Esophagus (tissue), 2 donors: ENCODE results near the gene KRTAP10-11. TPM values are rescaled to one million over a fixed set of nuclear protein-coding genes. Genes with fewer than 3 reads are reported as not detected.
"Not testable (repeated sequence)": the region's sequence is repeated elsewhere in the genome, so short reads cannot be mapped to it uniquely, and the experiment has no call there.

ENCODE experiments used
- H3K27ac ChIP-seq, 2 donors: one replicate each; pipeline ENCODE4 v1.5.1; 2013; ENCODE audit warnings: low read depth in 2 of 2, mild to moderate bottlenecking in 2 of 2, inconsistent platforms in 1 of 2, low read length in 1 of 2, moderate library complexity in 1 of 2
- H3K27me3 ChIP-seq, 2 donors: one replicate each; pipeline ENCODE4 v1.6.1; 2013; ENCODE audit warnings: low read length in 2 of 2, control low read depth in 1 of 2, mild to moderate bottlenecking in 1 of 2; ENCODE audit not compliant: insufficient read depth in 2 of 2, control insufficient read depth in 1 of 2
- H3K36me3 ChIP-seq, 2 donors: one replicate each; pipeline ENCODE4 v1.6.1; 2013; ENCODE audit warnings: low read length in 1 of 2; ENCODE audit not compliant: control insufficient read depth in 2 of 2, insufficient read depth in 2 of 2
- H3K4me1 ChIP-seq, 2 donors: one replicate each; pipeline ENCODE4 v1.6.1; 2013; ENCODE audit warnings: low read length in 1 of 2; ENCODE audit not compliant: control insufficient read depth in 2 of 2, insufficient read depth in 2 of 2
- H3K4me3 ChIP-seq, 2 donors: one replicate each; pipeline ENCODE4 v1.5.1; 2013; ENCODE audit warnings: low read length in 2 of 2, mild to moderate bottlenecking in 2 of 2, low read depth in 1 of 2, moderate library complexity in 1 of 2
- H3K9me3 ChIP-seq, 2 donors: one replicate each; pipeline ENCODE4 v1.6.1; 2013; ENCODE audit warnings: mild to moderate bottlenecking in 2 of 2, low read depth in 1 of 2, low read length in 1 of 2, moderate library complexity in 1 of 2; ENCODE audit not compliant: control insufficient read depth in 2 of 2, insufficient read depth in 1 of 2
- WGBS, 2 donors: extraction: QIAGEN DNeasy Blood & Tissue Kit; methylation state at CpG; one replicate each; pipeline ENCODE4 v1.1.7; 2013; 5-methylcytosine and 5-hydroxymethylcytosine counted together
- polyA plus RNA-seq, 2 donors: library from polyadenylated mRNA; stranded (reverse); fragments of 200-250 nt; gene quantifications; one replicate each; pipeline ENCODE4 v1.2.3, GENCODE V29; 2013
- donor health status: healthy with polysubstance abuse.
- donor health status: Bipolar disorder and iron deficiency.

Gene KRTAP10-11
- polyA plus RNA-seq, 2 donors = not detected

DNA sequence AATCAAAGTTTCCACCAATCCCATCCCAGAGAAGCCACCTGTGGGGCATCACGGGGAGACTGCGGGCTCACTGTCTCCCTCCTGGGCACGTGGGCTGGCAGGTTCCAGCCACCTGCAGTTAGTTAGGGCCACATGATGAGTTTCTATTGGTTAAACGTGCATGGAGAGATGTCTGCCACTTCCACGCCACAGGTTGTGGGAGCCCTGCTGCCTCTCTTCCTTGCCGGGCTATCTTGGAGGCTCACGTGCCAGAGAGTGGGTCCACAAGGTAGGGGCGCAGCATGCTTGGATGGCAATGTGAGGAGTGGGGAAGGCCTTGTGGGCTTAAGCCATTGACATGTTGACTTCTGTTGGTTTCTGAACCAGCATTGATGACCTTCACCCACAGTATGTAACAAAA lies 42.3 kb upstream of the KRTAP10-11 start:
- Histone ChIP-seq H3K4me1 (peaks cover 0 to 2% of the 10 kb centered on the region in 2 donors), H3K9me3 (no peaks in the 10 kb centered on the region), H3K4me3 (no peak overlapping the region), H3K27me3 (no peaks in the 10 kb centered on the region), H3K36me3 (no peaks in the 10 kb centered on the region), H3K27ac (no peak overlapping the region)
- 87 to 88% methylated on average over 8 of the region's 8 CpGs for WGBS, 2 donors

DNA sequence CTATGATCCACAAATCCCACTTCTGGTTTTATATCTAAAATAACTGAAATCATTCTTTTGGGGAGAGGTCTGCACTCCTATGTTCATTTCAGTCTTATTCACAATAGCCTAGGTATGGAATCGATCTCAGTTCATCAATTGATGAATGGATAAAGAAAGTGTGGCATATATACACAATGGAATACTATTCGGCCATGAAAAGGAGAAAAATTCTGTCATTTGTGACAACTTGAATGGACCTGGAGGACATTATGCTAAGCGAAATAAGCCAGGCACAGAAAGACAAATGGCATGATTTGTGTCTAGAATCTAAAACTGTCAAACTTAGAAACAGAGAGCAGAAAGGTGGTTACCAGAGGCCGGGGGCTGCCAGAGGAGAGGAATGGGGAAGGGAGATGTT lies 39.7 kb upstream of the KRTAP10-11 start:
- WGBS, 2 donors = 74 to 80% methylated on average over 4 of the region's 4 CpGs
- H3K27ac ChIP-seq = no peak overlapping the region
- no peaks in the 10 kb centered on the region for H3K27me3 ChIP-seq
- no peaks in the 10 kb centered on the region for H3K36me3 ChIP-seq
- H3K9me3 ChIP-seq = peaks cover 2 to 3% of the 10 kb centered on the region in 2 donors
- H3K4me1 ChIP-seq = no peaks in the 10 kb centered on the region
- no peak overlapping the region for H3K4me3 ChIP-seq

DNA sequence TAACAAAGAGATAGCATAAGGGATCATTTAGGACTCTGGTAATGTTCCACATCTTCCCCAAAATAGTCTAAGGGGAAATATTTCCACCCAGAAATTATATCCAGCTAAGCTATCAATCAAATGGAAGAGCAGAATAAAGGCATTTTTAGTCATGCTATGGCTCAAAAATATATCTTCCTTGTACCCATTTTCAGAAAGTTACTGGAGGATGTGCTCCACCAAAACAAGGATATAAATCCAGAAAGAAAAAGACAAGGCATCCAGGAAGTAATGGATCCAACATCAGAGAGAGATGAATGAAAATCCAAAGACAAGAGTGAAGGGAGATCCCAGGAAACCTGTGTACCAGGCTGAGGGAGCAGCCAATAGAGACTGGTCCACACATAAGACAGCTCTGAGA lies 37.0 kb upstream of the KRTAP10-11 start:
- Histone ChIP-seq H3K9me3 (peaks cover 2 to 9% of the 10 kb centered on the region in 2 donors), H3K27me3 (no peaks in the 10 kb centered on the region), H3K36me3 (no peaks in the 10 kb centered on the region), H3K27ac (no peak overlapping the region), H3K4me3 (no peak overlapping the region), H3K4me1 (no peaks in the 10 kb centered on the region)

DNA sequence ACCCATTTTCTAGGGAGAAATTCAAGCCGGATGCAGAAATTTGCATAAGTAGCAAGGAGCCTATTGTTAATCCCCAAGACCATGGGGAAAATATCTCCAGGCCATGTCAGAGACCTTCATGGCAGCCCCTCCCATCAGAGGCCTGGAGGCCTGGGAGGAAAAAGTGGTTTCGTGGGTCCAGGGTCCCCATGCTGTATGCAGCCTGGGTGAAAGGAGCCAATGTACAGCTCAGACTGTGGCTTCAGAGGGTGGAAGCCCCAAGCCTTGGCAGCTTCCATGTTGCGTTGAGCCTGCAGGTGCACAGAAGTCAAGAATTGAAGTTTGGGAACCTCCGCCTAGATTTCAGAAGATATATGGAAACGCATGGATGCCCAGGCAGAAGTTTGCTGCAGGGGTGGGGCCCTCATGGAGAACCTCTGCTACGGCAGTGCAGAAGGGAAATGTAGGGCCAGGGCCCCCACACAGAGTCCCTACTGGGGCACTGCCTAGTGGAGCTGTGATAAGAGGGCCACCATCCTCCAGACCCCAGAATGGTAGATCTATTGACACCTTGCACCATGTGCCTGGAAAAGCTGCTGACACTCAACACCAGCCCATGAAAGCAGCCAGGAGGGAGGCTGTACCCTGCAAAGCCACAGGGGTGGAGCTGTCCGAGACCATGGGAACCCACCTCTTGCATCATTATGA lies 35.9 kb upstream of the KRTAP10-11 start:
- H3K36me3 ChIP-seq, H3K27me3 ChIP-seq, H3K27ac ChIP-seq, H3K4me1 ChIP-seq, H3K4me3 ChIP-seq, H3K9me3 ChIP-seq: not testable (repeated sequence)
- WGBS, 2 donors = 86 to 95% methylated on average over 7 of the region's 7 CpGs

DNA sequence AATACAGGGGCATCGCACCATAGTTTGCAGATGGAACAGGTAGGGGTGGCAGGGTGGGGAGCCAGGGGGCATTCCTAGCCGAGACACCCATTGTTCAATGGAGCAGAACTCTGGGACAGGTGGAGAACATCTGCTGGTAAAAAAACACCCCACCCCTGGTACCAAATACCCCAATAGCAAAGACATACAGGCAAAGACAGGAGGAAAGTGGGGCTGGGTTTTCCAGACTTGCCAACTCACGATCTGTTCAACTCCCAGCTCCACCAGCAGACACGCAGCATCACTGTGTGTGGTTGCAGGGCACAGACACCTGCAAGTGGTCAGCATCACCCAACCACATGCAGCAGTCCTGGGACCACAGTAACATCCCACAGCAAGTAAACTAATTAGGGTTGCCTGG lies 34.7 kb upstream of the KRTAP10-11 start:
- Histone ChIP-seq H3K27ac (no peak overlapping the region), H3K27me3 (no peaks in the 10 kb centered on the region)
- WGBS, 2 donors = 77 to 80% methylated on average over 4 of the region's 4 CpGs

DNA sequence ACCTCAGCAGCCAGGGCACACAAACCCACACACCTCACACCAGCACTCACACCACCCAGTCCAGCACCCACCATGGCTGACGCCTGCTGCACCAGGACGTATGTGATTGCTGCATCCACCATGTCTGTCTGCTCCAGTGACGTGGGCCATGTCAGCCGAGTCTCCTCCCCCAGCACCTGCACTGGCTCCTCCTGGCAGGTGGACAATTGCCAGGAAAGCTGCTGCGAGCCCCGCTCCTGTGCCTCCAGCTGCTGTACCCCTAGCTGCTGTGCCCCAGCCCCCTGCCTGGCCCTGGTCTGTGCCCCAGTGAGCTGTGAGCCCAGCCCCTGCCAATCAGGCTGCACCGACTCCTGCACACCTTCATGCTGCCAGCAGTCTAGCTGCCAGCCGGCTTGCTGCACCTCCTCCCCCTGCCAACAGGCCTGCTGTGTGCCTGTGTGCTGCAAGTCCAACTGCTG lies 34.2 kb upstream of the KRTAP10-11 start, which contains the start of gene KRTAP10-8:
KRTAP10-8 (plus strand) TSS at position 51 of the 458 bp plus-strand sequence; CDS start at position 73, 22 bp downstream.
- H3K9me3 ChIP-seq = peaks cover 2 to 9% of the 10 kb centered on the region in 2 donors
- 82 to 88% methylated on average over 8 of the region's 8 CpGs for WGBS, 2 donors
- H3K4me3 ChIP-seq = no peak within 1 kb of the TSS
- H3K27ac ChIP-seq = no peak within 1 kb of the TSS
- H3K4me1 ChIP-seq = no peaks in the 10 kb centered on the region
- no peaks in the 10 kb centered on the region for H3K27me3 ChIP-seq
- H3K36me3 ChIP-seq = no peaks in the 10 kb centered on the region

More for the DNA sequence above, 34.7 kb upstream of the KRTAP10-11 start:
- H3K4me3 ChIP-seq = no peak overlapping the region
- H3K4me1 ChIP-seq = no peaks in the 10 kb centered on the region
- H3K36me3 ChIP-seq = no peaks in the 10 kb centered on the region
- peaks cover 2 to 9% of the 10 kb centered on the region in 2 donors for H3K9me3 ChIP-seq

DNA sequence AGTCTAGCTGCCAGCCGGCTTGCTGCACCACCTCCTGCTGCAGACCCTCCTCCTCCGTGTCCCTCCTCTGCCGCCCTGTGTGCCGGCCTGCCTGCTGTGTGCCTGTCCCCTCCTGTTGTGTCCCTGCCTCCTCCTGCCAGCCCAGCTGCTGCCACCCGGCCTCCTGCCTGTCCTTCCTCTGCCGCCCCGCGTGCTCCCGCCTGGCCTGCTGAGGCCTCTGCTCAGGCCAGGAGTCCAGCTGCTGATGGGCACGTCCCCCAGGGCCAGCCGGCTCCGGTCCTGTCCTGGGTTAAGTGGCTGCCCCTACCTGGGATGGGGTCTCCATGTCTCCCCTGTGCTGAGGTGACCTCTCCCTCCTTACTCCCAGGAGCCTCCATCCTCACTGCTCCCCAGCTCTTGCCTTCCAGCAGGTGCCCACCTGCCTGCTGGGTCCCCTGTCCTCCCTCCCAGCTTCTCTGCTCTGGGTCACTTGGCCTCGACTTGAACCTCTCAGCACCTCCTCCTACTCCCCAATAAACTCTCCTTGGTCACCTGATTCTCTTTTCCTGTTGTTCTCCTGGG lies 33.5 kb upstream of the KRTAP10-11 start:
- H3K27me3 ChIP-seq = no peaks in the 10 kb centered on the region
- H3K27ac ChIP-seq = no peak overlapping the region
- H3K4me1 ChIP-seq = no peaks in the 10 kb centered on the region
- no peak overlapping the region for H3K4me3 ChIP-seq
- peaks cover 2 to 9% of the 10 kb centered on the region in 2 donors for H3K9me3 ChIP-seq
- no peaks in the 10 kb centered on the region for H3K36me3 ChIP-seq
- WGBS, 2 donors = 84 to 86% methylated on average over 11 to 13 of the region's 13 CpGs

DNA sequence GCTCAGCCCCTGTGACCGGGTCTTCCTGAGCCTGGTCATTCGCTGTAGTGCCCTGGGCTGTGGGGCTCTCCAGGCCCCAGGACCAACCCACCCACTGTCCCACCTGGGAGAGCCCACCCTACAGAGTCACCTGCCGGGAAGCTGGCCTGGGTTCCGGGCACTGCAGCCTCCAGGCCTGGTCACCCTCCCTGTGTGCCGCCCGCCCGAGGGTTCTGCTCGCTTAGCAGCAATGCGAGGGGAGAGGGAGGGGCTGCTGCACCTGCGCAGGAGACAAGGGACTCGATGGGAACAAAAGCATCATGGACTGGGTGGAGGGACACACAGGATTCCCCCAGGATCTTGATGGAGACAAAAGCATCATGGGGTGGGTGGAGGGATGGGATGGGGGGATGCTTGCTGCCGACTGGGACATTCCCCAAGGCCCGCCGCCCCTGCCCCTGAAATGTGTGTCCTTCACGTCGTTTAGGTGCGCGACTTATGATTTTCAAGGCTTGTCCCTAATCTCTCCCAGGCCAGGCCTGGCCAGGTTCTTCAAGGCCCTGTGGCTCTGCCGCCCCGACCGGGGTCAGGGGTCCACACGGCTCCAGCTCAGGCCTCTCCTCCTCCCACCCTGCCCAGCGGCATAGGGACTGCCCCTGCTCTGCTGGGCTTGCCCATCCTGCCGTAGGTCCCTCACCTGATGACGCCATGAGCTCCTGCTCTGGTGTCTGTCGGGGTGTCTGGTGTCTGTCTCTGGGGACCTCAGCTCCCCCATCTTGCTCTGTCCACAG lies 32.6 kb upstream of the KRTAP10-11 start:
- peaks cover 2 to 9% of the 10 kb centered on the region in 2 donors for H3K9me3 ChIP-seq
- no peaks in the 10 kb centered on the region for H3K36me3 ChIP-seq
- no peaks in the 10 kb centered on the region for H3K27me3 ChIP-seq
- no peak overlapping the region for H3K4me3 ChIP-seq
- 85 to 90% methylated on average over 23 to 26 of the region's 26 CpGs for WGBS, 2 donors
- H3K4me1 ChIP-seq = no peaks in the 10 kb centered on the region
- H3K27ac ChIP-seq = no peak overlapping the region

DNA sequence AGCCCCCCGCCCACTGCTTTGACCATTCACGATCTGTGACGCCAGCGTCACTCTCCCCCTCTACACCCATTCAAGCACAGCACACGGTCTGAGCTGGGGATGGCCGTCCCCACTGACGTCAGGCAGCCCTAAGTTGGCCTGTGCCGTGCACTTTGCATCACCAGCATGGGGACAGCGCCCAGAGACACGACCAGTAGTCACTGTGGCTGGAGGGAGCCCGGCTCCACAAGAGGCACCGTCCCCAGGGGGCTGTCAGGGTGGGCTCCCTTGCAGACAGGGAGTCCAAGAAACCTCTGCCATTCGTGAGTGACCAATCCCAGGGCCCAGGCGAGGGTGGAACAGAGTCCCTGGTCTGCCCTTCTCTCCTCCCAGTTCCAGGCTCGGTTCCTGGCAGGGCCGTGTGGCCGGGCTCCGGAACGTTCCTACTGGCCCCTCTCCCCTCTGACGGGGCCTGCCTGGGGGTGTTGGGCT lies 32.0 kb upstream of the KRTAP10-11 start:
- Histone ChIP-seq H3K4me3 (no peak overlapping the region), H3K27ac (no peak overlapping the region), H3K36me3 (no peaks in the 10 kb centered on the region), H3K4me1 (no peaks in the 10 kb centered on the region), H3K9me3 (peaks cover 2 to 9% of the 10 kb centered on the region in 2 donors), H3K27me3 (no peaks in the 10 kb centered on the region)
- WGBS, 2 donors = 81 to 83% methylated on average over 20 of the region's 20 CpGs
